CD4-positive, alpha-beta T cell (primary cell): ENCODE data around the gene NT5DC2. TPM values are rescaled to one million over a fixed set of nuclear protein-coding genes. Genes with fewer than 3 reads are reported as not detected.

Experiments used
- ATAC-seq: fragments of 200-7000 bp; cut with Tn5 transposase; one replicate; pipeline ENCODE4 v1.10.0; 2022; ENCODE audit warnings: mild to moderate bottlenecking; ENCODE audit not compliant: poor library complexity
- CTCF ChIA-PET: fragments of 350-600 bp; sonication (Branson Sonifier 250); formaldehyde crosslinking; loops from one replicate; lab custom pipeline; 2021; ENCODE audit warnings: antibody characterized with exemption, inconsistent platforms; lab: Charles Lee
- POLR2A ChIA-PET: fragments of 350-600 bp; sonication (Branson Sonifier 250); formaldehyde crosslinking; loops from one replicate; lab custom pipeline; 2021; ENCODE audit warnings: antibody characterized with exemption, inconsistent platforms; lab: Charles Lee
- DNase-seq, 14 experiments: peaks; one replicate each; pipeline ENCODE4 v3.0.0-alpha.2; 2013 to 2020; ENCODE audit warnings: mixed read lengths in 2 of 14
- H3K27ac ChIP-seq, 2 donors: one replicate each; pipeline versions ENCODE4 v1.5.1 to v1.7.0; 2013; ENCODE audit warnings: low read length in 2 of 2, low read depth in 1 of 2, mild to moderate bottlenecking in 1 of 2
- H3K27me3 ChIP-seq, 2 experiments: 1 replicate in 1 of 2; 2 replicates in 1 of 2; pipeline versions ENCODE4 v1.6.1 to v1.7.0; 2013; ENCODE audit warnings: low read length in 2 of 2, control low read depth in 1 of 2, mild to moderate bottlenecking in 1 of 2, moderate library complexity in 1 of 2; ENCODE audit not compliant: insufficient read depth in 2 of 2, control insufficient read depth in 1 of 2
- H3K36me3 ChIP-seq: one replicate; pipeline ENCODE4 v1.6.1; 2013; ENCODE audit warnings: low read length, control low read depth; ENCODE audit not compliant: insufficient read depth
- H3K4me1 ChIP-seq: one replicate; pipeline ENCODE4 v1.6.1; 2013; ENCODE audit warnings: low read length, control low read depth; ENCODE audit not compliant: insufficient read depth
- H3K4me3 ChIP-seq: one replicate; pipeline ENCODE4 v1.5.1; 2013; ENCODE audit warnings: mild to moderate bottlenecking, low read length, moderate library complexity
- H3K9me3 ChIP-seq, 2 experiments: 1 replicate in 1 of 2; 2 replicates in 1 of 2; pipeline versions ENCODE4 v1.6.1 to v1.7.0; 2013; ENCODE audit warnings: low read length in 2 of 2, mild to moderate bottlenecking in 2 of 2, control low read depth in 1 of 2, moderate library complexity in 1 of 2; ENCODE audit not compliant: control insufficient read depth in 1 of 2, insufficient read depth in 1 of 2
- H3K27ac Mint-ChIP-seq: one replicate; pipeline ENCODE4 v1.8.0; 2020; ENCODE audit warnings: mixed read lengths
- H3K27me3 Mint-ChIP-seq: one replicate; pipeline ENCODE4 v1.8.0; 2021; ENCODE audit warnings: mixed read lengths
- H3K36me3 Mint-ChIP-seq: one replicate; pipeline ENCODE4 v1.8.0; 2021; ENCODE audit warnings: low read depth, mixed read lengths
- H3K4me1 Mint-ChIP-seq: one replicate; pipeline ENCODE4 v1.8.0; 2021; ENCODE audit warnings: low read depth, mixed read lengths
- H3K4me3 Mint-ChIP-seq: one replicate; pipeline ENCODE4 v1.8.0; 2020; ENCODE audit warnings: mild to moderate bottlenecking, mixed read lengths
- H3K9me3 Mint-ChIP-seq: one replicate; pipeline ENCODE4 v1.8.0; 2020; ENCODE audit warnings: mixed read lengths
- intact Hi-C, 2 experiments: fragments of 100-400 bp; cut with DNase I in 1 of 2; cut with micrococcal nuclease in 1 of 2; formaldehyde crosslinking; loops; one replicate each; pipeline versions ENCODE4 v1.15.1 to v1.9.0; 2023 to 2025; cut with DNase I, micrococcal nuclease
- total RNA-seq, 174 experiments: library from RNA in 2 of 174; stranded (reverse) in 2 of 174; gene quantifications; one replicate each; pipeline ENCODE4 v1.2.3 and lab custom pipeline; 2021 to 2026
- TF ChIP-seq, protein P1 (sequence below): fragments of 200-600 bp; IDR thresholded peaks from one replicate; pipeline ENCODE4 v1.8.0; 2022; ENCODE audit warnings: antibody characterized with exemption, mild to moderate bottlenecking

Gene NT5DC2
- total RNA-seq, 2 experiments from 2014 or later, result 2.5 to 4.2 TPM

DNA sequence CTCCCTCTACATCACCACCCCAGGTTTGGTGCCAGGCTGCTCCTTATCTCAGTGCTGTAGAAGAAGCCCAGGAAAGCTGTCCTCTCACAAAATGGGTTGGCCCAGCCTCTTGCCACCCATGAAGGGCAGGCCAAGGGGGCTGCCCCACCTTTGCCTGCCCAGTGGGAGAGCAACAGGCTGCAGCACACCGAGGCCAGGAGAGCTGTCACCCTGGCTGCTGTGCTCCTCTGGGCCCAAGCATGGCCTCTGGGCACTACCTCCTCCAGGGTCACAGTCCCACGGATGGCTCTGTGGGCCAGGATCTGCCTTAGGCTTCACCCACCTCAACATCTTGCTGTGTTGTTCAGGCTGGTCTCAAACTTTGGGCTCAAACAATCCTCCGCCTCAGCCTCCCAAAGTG, 44.9 kb downstream of the NT5DC2 start:
- H3K36me3 ChIP-seq, result peaks cover 65% of the 10 kb centered on the region
- Mint-ChIP-seq H3K27ac (no peak overlapping the region), H3K4me3 (no peak overlapping the region), H3K9me3 (no peaks in the 10 kb centered on the region), H3K36me3 (peaks cover 86% of the 10 kb centered on the region), H3K27me3 (no peaks in the 10 kb centered on the region), H3K4me1 (no peaks in the 10 kb centered on the region)
- ChIA-PET CTCF (no interaction called here), POLR2A (no interaction called here)
- no peak overlapping the region for H3K27ac ChIP-seq
- peaks cover 4% of the 10 kb centered on the region for H3K4me1 ChIP-seq
- intact Hi-C loops, result no loop called here
- ATAC-seq, result no peak
- H3K4me3 ChIP-seq, result no peak overlapping the region
- TF ChIP-seq, protein P1, sequence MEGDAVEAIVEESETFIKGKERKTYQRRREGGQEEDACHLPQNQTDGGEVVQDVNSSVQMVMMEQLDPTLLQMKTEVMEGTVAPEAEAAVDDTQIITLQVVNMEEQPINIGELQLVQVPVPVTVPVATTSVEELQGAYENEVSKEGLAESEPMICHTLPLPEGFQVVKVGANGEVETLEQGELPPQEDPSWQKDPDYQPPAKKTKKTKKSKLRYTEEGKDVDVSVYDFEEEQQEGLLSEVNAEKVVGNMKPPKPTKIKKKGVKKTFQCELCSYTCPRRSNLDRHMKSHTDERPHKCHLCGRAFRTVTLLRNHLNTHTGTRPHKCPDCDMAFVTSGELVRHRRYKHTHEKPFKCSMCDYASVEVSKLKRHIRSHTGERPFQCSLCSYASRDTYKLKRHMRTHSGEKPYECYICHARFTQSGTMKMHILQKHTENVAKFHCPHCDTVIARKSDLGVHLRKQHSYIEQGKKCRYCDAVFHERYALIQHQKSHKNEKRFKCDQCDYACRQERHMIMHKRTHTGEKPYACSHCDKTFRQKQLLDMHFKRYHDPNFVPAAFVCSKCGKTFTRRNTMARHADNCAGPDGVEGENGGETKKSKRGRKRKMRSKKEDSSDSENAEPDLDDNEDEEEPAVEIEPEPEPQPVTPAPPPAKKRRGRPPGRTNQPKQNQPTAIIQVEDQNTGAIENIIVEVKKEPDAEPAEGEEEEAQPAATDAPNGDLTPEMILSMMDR, result no peak
- H3K27me3 ChIP-seq, result no peaks in the 10 kb centered on the region
- no peaks in the 10 kb centered on the region for H3K9me3 ChIP-seq
- no peak for DNase-seq

DNA sequence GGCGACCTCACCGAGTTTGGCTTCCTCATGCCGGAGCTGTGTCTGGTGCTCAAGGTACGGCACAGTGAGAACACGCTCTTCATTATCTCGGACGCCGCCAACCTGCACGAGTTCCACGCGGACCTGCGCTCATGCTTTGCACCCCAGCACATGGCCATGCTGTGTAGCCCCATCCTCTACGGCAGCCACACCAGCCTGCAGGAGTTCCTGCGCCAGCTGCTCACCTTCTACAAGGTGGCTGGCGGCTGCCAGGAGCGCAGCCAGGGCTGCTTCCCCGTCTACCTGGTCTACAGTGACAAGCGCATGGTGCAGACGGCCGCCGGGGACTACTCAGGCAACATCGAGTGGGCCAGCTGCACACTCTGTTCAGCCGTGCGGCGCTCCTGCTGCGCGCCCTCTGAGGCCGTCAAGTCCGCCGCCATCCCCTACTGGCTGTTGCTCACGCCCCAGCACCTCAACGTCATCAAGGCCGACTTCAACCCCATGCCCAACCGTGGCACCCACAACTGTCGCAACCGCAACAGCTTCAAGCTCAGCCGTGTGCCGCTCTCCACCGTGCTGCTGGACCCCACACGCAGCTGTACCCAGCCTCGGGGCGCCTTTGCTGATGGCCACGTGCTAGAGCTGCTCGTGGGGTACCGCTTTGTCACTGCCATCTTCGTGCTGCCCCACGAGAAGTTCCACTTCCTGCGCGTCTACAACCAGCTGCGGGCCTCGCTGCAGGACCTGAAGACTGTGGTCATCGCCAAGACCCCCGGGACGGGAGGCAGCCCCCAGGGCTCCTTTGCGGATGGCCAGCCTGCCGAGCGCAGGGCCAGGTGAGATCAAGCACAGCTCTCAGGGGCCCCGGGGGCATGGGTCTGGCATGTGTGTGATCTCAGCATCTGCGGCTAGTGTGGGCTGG, 45.6 kb downstream of the NT5DC2 start:
- peaks cover 64% of the 10 kb centered on the region for H3K36me3 ChIP-seq
- DNase-seq, result no peak
- no peak overlapping the region for H3K27ac ChIP-seq
- H3K4me3 ChIP-seq, result no peak overlapping the region
- no peaks in the 10 kb centered on the region for H3K4me1 Mint-ChIP-seq
- ChIA-PET POLR2A (no interaction called here), CTCF (no interaction called here)
- no peaks in the 10 kb centered on the region for H3K27me3 ChIP-seq
- no peak overlapping the region for H3K27ac Mint-ChIP-seq
- no peak for ATAC-seq
- H3K27me3 Mint-ChIP-seq, result no peaks in the 10 kb centered on the region
- no peaks in the 10 kb centered on the region for H3K9me3 Mint-ChIP-seq
- no peaks in the 10 kb centered on the region for H3K9me3 ChIP-seq
- no peak overlapping the region for H3K4me3 Mint-ChIP-seq
- peaks cover 88% of the 10 kb centered on the region for H3K36me3 Mint-ChIP-seq
- TF ChIP-seq, protein P1, result no peak
- H3K4me1 ChIP-seq, result peaks cover 4% of the 10 kb centered on the region
- intact Hi-C loops, result no loop called here

DNA sequence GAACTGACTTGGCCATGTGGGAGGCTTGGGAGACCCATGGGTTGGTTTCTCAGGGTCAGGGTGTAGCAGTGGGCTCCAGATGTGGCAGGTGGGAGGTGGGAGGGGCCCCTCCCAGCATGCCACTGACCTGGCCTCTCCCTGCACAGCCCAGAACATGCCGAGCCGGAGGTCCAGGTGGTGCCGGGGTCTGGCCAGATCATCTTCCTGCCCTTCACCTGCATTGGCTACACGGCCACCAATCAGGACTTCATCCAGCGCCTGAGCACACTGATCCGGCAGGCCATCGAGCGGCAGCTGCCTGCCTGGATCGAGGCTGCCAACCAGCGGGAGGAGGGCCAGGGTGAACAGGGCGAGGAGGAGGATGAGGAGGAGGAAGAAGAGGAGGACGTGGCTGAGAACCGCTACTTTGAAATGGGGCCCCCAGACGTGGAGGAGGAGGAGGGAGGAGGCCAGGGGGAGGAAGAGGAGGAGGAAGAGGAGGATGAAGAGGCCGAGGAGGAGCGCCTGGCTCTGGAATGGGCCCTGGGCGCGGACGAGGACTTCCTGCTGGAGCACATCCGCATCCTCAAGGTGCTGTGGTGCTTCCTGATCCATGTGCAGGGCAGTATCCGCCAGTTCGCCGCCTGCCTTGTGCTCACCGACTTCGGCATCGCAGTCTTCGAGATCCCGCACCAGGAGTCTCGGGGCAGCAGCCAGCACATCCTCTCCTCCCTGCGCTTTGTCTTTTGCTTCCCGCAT, 46.4 kb downstream of the NT5DC2 start:
- ChIA-PET CTCF (no interaction called here), POLR2A (no interaction called here)
- Histone ChIP-seq H3K27ac (no peak overlapping the region), H3K4me1 (peaks cover 4% of the 10 kb centered on the region), H3K27me3 (no peaks in the 10 kb centered on the region), H3K36me3 (peaks cover 64% of the 10 kb centered on the region), H3K4me3 (no peak overlapping the region), H3K9me3 (no peaks in the 10 kb centered on the region)
- Mint-ChIP-seq H3K9me3 (no peaks in the 10 kb centered on the region), H3K4me1 (no peaks in the 10 kb centered on the region), H3K27ac (no peak overlapping the region), H3K27me3 (no peaks in the 10 kb centered on the region), H3K36me3 (peaks cover 90% of the 10 kb centered on the region), H3K4me3 (no peak overlapping the region)
- DNase-seq (no peak), ATAC-seq (no peak)
- TF ChIP-seq, protein P1, result no peak
- intact Hi-C loops, result no loop called here
